Spleen (tissue), 7 donors: Measurements from ENCODE around the gene RIIAD1.

Experiments used
- CTCF ChIP-seq, 11 experiments: fragments of 200-600 bp in 7 of 11; fragments of 450-650 bp in 4 of 11; sonication (generic) in 4 of 11; IDR thresholded peaks in 8 of 11; conservative IDR thresholded peaks in 3 of 11; 1 replicate in 7 of 11; 2 replicates in 4 of 11; pipeline versions ENCODE4 v1.4.0 to v1.8.0; 2016 to 2021; ENCODE audit warnings: antibody characterized with exemption in 11 of 11, inconsistent platforms in 4 of 11, mild to moderate bottlenecking in 1 of 11
- POLR2AphosphoS5 ChIP-seq, 3 donors: sonication (generic); formaldehyde crosslinking; IDR thresholded peaks; one replicate each; pipeline ENCODE4 v1.5.1; 2017; ENCODE audit warnings: antibody characterized with exemption in 3 of 3
- donor health status: DM: no; HTN: no; CAD: no; lungs with moderate emphysema.
- donor health status: DM: no; HTN: no; CAD: no.
- donor health status: DM: no; HTN: no; CAD: no.

- no peak for TF ChIP-seq CTCF (IDR thresholded peaks at IDR 0.05 in 8 of 11, conservative IDR thresholded peaks at IDR 0.05 in 3 of 11)
- no peak for TF ChIP-seq POLR2AphosphoS5 (IDR thresholded peaks at IDR 0.05)
These were observed 2.7 kb upstream of the RIIAD1 start for GRCh38 chr1:151718666-151719065.
